Fibroblast of lung (primary cell): ENCODE measurements around the gene IKZF2. TPM values are rescaled to one million over a fixed set of nuclear protein-coding genes. Genes with fewer than 3 reads are reported as not detected.

Experiments used
- DNase-seq, 2 donors: peaks; one replicate each; pipeline versions ENCODE4 v3.0.0 to v3.0.0-alpha.2; 2010; ENCODE audit warnings: low read depth in 2 of 2
- H2AFZ ChIP-seq: 2 replicates; pipeline ENCODE4 v1.5.1; 2012; ENCODE audit warnings: low read length, control low read depth, inconsistent platforms
- H3K27ac ChIP-seq: 2 replicates; pipeline ENCODE4 v1.5.1; 2011; ENCODE audit warnings: low read length, control low read depth; ENCODE audit not compliant: insufficient read depth
- H3K27me3 ChIP-seq: 2 replicates; pipeline ENCODE4 v1.5.1; 2011; ENCODE audit warnings: mild to moderate bottlenecking, low read length; ENCODE audit not compliant: control insufficient read depth, insufficient read depth
- H3K36me3 ChIP-seq: 2 replicates; pipeline ENCODE4 v1.5.1; 2011; ENCODE audit warnings: low read length; ENCODE audit not compliant: control insufficient read depth, insufficient read depth
- H3K4me1 ChIP-seq: 2 replicates; pipeline ENCODE4 v1.5.1; 2011; ENCODE audit warnings: low read length; ENCODE audit not compliant: control insufficient read depth, insufficient read depth; ENCODE audit errors: extremely low read depth
- H3K4me2 ChIP-seq: 2 replicates; pipeline ENCODE4 v1.5.1; 2011; ENCODE audit warnings: low read length, control low read depth; ENCODE audit not compliant: insufficient read depth; ENCODE audit errors: extremely low read depth
- H3K4me3 ChIP-seq, 4 experiments: fragments of 200-600 bp in 1 of 4; sonication (generic) in 1 of 4; replicated peaks in 1 of 4; 2 replicates each; pipeline ENCODE4 v1.5.1; 2011 to 2016; ENCODE audit warnings: low read length in 4 of 4, low read depth in 3 of 4, mild to moderate bottlenecking in 3 of 4, control low read depth in 2 of 4, inconsistent platforms in 1 of 4, mixed read lengths in 1 of 4; ENCODE audit not compliant: insufficient read depth in 1 of 4; ENCODE audit errors: control extremely low read depth in 1 of 4
- H3K79me2 ChIP-seq: 2 replicates; pipeline ENCODE4 v1.5.1; 2012; ENCODE audit warnings: mild to moderate bottlenecking, low read length, inconsistent platforms; ENCODE audit not compliant: control insufficient read depth, insufficient read depth
- H3K9ac ChIP-seq: 2 replicates; pipeline ENCODE4 v1.5.1; 2011; ENCODE audit warnings: mild to moderate bottlenecking, low read length, control low read depth; ENCODE audit not compliant: insufficient read depth
- H3K9me3 ChIP-seq: 2 replicates; pipeline ENCODE4 v1.5.1; 2012; ENCODE audit warnings: low read depth, low read length; ENCODE audit not compliant: control insufficient read depth, insufficient read depth
- H4K20me1 ChIP-seq: 2 replicates; pipeline ENCODE4 v1.5.1; 2011; ENCODE audit warnings: low read length; ENCODE audit not compliant: control insufficient read depth, insufficient read depth; ENCODE audit errors: extremely low read depth
- CTCF ChIP-seq, 2 donors: IDR thresholded peaks in 1 of 2; conservative IDR thresholded peaks in 1 of 2; 1 replicate in 1 of 2; 2 replicates in 1 of 2; pipeline ENCODE4 v1.5.1; 2011 to 2012; ENCODE audit warnings: low read length in 2 of 2, control low read depth in 1 of 2, inconsistent platforms in 1 of 2, low read depth in 1 of 2, mild to moderate bottlenecking in 1 of 2
- EZH2 ChIP-seq: IDR thresholded peaks from 2 replicates; pipeline ENCODE4 v1.5.1; 2012; ENCODE audit warnings: low read length, control low read depth, mild to moderate bottlenecking; ENCODE audit errors: missing control alignments
- polyA plus RNA-seq, 2 donors: library from polyadenylated mRNA; depleted of rRNA in 1 of 2; stranded (reverse) in 1 of 2; unstranded in 1 of 2; fragments of >200 nt; gene quantifications; 2 replicates each; pipeline ENCODE4 v1.2.1, GENCODE V29; 2011 to 2012; ENCODE audit warnings: missing spikeins in 1 of 2
- total RNA-seq: library from RNA; depleted of rRNA; stranded (reverse); fragments of >200 nt; gene quantifications from 2 replicates; pipeline ENCODE4 v1.2.1, GENCODE V29; 2014

Gene IKZF2
- total and polyA plus RNA-seq, 2 donors (not counting 1 experiment from before 2014, with no cell fraction given): 4.9 to 17.2 TPM

- H3K9me3 ChIP-seq: no peaks in the 10 kb centered on the region
- no peak overlapping the region for H3K27ac ChIP-seq
- no peak for DNase-seq
- no peaks in the 10 kb centered on the region for H4K20me1 ChIP-seq
- no peaks in the 10 kb centered on the region for H3K36me3 ChIP-seq
- H3K4me1 ChIP-seq: peaks cover 2% of the 10 kb centered on the region
- TF ChIP-seq CTCF (conservative IDR thresholded peaks at IDR 0.05 in 1 of 2, IDR thresholded peaks at IDR 0.05 in 1 of 2; ENCODE audit: low read depth in 1 of 2, low read length in 2 of 2) (no peak), EZH2 (no peak)
- H3K9ac ChIP-seq: no peak overlapping the region
- H2AFZ ChIP-seq: no peak overlapping the region
- no peaks in the 10 kb centered on the region for H3K27me3 ChIP-seq
- H3K4me3 ChIP-seq: no peak overlapping the region
- H3K79me2 ChIP-seq: no peaks in the 10 kb centered on the region
- H3K4me2 ChIP-seq: no peak overlapping the region
Observed at GRCh38 chr2:213129311-213129710, 22.1 kb downstream of the IKZF2 start.

- DNase-seq: peak in 1 of 2 donors; percentile 48
- peaks cover 2% of the 10 kb centered on the region for H3K4me1 ChIP-seq
- no peak overlapping the region for H3K9ac ChIP-seq
- no peak overlapping the region for H3K4me3 ChIP-seq
- H3K36me3 ChIP-seq: no peaks in the 10 kb centered on the region
- peak; percentile 4 to 21 for TF ChIP-seq CTCF (conservative IDR thresholded peaks at IDR 0.05 in 1 of 2, IDR thresholded peaks at IDR 0.05 in 1 of 2; ENCODE audit: low read depth in 1 of 2, low read length in 2 of 2)
- no peak for TF ChIP-seq EZH2
- H3K27ac ChIP-seq: no peak overlapping the region
- no peak overlapping the region for H2AFZ ChIP-seq
- no peaks in the 10 kb centered on the region for H4K20me1 ChIP-seq
- peak overlapping the region; percentile 18 for H3K4me2 ChIP-seq
- no peaks in the 10 kb centered on the region for H3K79me2 ChIP-seq
- no peaks in the 10 kb centered on the region for H3K27me3 ChIP-seq
- H3K9me3 ChIP-seq: no peaks in the 10 kb centered on the region
Observed at GRCh38 chr2:213125646-213126347, 25.6 kb downstream of the IKZF2 start.

GRCh38 chr2:213122725-213123124 is 28.7 kb downstream of the IKZF2 start:
- H3K36me3 ChIP-seq: no peaks in the 10 kb centered on the region
- no peaks in the 10 kb centered on the region for H4K20me1 ChIP-seq
- H3K79me2 ChIP-seq: no peaks in the 10 kb centered on the region
- H3K9me3 ChIP-seq: no peaks in the 10 kb centered on the region
- H3K4me2 ChIP-seq: no peak overlapping the region
- no peak overlapping the region for H3K27ac ChIP-seq
- H3K4me1 ChIP-seq: peaks cover 2% of the 10 kb centered on the region
- TF ChIP-seq EZH2: no peak
- no peak for TF ChIP-seq CTCF (conservative IDR thresholded peaks at IDR 0.05 in 1 of 2, IDR thresholded peaks at IDR 0.05 in 1 of 2; ENCODE audit: low read depth in 1 of 2, low read length in 2 of 2)
- no peak for DNase-seq
- H3K4me3 ChIP-seq: no peak overlapping the region
- H2AFZ ChIP-seq: no peak overlapping the region
- H3K27me3 ChIP-seq: no peaks in the 10 kb centered on the region
- no peak overlapping the region for H3K9ac ChIP-seq
